GM21717 (cell line): ENCODE results near the gene CHD6.

ENCODE experiments used
- ATAC-seq: cut with Tn5 transposase; IDR thresholded peaks from one replicate; pipeline ENCODE4 v1.9.1; 2021; ENCODE audit warnings: mild to moderate bottlenecking, moderate library complexity; ENCODE audit not compliant: unreplicated experiment

The CHD6 gene

DNA sequence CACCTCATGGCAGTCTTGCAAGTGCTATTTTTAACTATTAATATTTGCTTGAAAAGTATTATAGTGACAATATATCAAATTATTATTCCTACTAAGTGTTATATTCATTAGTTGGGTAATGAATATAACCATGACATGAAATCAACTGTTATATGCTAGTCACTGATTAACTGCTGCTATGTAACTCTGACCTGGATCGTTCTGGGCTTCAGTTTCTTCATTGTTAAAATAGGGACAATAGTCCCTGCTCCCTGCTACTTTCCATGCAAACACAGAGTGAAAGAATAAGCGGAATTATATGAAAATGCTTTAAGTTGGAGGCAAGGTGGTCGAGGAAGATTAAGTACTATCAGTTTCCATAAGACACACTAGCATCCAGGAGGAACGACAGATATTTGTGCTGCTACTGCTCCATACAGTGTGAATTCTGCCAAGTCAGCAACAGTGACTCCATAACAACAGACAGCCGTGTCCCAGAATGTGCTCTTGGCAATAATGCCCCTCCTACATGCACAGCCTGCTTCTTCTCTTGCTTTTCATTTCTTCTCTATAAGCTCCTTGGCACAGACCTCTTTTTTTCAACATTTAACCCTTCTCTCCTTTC is 107.2 kb downstream of the CHD6 start:
- no peak for ATAC-seq

GRCh38 chr20:41510224-41510623 is 108.0 kb downstream of the CHD6 start:
- ATAC-seq, result no peak

- ATAC-seq, result no peak
These were observed 108.6 kb downstream of the CHD6 start for GRCh38 chr20:41509316-41510200.

DNA sequence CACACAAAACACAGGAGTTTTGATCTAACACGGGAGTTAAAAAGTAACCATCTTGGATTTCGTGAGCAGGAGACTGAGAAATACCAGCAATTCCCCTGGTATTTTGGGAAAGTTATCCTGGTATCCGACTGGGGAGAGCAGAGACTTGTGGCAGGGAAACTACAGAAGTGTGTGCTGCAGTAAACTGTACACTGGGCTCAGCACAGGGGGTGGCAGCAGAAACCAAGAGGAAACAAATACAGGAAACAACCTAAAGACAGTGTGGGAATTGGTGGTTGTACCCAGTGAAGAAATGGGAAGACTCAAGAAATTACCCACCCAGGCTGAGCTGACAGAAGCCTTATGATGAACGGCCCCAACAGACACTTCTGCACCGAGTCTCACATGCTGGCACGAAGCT is 109.8 kb downstream of the CHD6 start:
- no peak for ATAC-seq

GRCh38 chr20:41507851-41508250 is 110.3 kb downstream of the CHD6 start:
- ATAC-seq, result no peak

DNA sequence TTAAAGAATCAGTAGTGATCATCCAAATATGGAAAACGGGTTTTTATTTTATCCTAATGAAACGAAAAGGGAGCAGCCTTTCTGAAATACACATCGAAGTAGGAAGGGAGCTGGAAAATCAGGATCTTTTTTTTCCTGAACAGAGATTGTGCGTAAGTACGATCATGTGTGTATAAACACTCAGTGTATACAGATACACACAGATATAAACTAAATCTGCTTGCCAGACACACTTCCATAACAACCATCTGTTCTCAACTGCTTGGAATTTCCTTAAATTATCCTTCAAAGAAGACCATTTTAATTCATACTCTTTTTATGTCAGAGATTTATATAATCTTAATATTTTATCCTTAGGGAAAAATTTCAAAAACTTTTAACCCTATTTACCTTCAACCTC is 110.7 kb downstream of the CHD6 start:
- no peak for ATAC-seq

DNA sequence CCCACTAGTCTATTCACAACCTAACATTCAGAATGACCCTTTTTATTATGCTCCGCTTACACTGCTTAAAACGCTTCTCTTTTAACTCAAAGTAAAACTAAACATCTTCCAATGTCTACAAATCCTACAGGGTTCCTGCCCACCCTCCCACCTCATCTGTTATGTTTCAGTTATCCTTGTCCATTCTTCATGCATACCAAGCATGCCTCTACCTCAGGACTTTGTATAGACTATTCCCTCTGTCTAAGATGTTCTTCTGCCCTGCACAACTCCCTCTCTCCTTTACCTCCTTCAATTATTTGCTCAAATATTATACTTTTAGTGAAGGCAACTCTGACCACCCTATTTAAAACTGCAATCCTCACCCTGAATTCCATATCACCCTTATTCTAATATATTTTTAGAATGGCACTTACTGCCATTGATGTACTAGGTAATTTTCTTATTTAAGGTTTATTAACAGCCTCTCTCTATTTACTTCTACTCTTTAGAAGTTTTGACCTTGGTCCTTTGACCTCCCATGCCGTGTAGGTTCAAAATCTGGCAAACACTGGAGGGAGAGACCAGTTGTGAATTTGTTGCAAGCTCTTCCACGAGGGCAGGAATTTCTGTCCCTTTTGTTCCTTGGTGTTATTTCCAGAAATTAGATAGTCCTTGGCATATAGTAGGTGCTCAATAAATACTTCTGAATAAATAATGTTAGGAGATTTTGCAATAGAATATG is 111.8 kb downstream of the CHD6 start:
- no peak for ATAC-seq

DNA sequence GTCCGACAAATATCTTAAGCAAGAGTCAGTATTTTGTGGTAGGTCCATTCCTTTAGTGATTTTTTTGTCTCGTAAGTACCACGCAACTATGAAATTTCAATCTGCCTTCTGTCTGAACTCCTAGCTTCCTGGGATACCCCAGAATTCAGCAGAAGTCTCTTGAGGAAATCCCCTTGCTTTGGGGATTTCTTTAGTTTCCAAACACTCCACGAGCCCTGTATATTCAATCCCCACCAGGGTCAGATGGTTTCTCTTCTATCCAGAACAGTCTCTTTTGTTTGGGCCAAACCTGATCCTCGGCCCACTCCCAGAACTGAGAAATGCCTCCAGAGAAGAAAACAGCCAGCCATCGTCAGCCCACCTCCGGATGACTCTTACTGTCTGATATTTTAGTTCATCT is 113.0 kb downstream of the CHD6 start:
- ATAC-seq, result no peak

GRCh38 chr20:41501376-41501775 is 116.8 kb downstream of the CHD6 start:
- no peak for ATAC-seq

GRCh38 chr20:41499961-41500725 is 118.0 kb downstream of the CHD6 start:
- ATAC-seq, result no peak

DNA sequence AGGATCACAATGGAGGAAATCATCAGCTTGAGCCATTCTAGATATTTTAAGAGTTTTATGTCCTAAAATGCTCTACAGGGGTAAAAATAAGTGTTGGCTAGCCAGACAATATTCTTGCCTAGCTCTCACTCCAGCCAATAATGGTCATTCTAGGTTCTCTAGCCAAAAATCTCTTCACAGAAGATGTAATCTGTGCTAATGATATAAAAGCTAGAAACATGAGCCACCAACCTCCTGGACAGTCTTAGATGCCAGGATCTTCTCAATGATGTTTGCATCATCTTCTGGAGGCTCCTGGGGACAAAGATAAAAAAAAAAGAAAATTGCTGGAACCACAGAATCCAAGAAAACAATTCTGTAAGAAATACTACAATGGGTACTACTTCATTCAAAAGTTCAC is 119.1 kb downstream of the CHD6 start:
- no peak for ATAC-seq

- no peak for ATAC-seq
These were observed 120.8 kb downstream of the CHD6 start for GRCh38 chr20:41497186-41497895.

DNA sequence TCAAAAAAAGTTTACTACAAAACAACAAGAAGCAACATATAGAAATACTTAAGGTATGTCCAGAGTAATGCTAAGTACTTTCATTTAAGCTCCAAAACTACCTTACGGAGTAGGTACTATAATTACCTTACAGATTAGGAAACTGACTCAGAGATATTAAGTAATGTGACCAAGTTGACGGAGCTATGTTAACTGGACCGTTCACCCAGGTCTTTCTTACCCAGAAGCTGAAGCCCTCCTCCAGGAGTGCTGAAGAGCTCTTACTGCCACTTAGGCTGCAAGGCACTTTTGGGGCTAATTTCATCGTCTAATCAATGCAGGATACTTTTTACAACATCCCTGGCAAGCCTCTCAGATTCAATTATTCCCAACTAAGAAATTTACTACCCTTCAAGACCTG is 123.7 kb downstream of the CHD6 start:
- ATAC-seq, result no peak

GRCh38 chr20:41483553-41483930 is 134.6 kb downstream of the CHD6 start:
- no peak for ATAC-seq

DNA sequence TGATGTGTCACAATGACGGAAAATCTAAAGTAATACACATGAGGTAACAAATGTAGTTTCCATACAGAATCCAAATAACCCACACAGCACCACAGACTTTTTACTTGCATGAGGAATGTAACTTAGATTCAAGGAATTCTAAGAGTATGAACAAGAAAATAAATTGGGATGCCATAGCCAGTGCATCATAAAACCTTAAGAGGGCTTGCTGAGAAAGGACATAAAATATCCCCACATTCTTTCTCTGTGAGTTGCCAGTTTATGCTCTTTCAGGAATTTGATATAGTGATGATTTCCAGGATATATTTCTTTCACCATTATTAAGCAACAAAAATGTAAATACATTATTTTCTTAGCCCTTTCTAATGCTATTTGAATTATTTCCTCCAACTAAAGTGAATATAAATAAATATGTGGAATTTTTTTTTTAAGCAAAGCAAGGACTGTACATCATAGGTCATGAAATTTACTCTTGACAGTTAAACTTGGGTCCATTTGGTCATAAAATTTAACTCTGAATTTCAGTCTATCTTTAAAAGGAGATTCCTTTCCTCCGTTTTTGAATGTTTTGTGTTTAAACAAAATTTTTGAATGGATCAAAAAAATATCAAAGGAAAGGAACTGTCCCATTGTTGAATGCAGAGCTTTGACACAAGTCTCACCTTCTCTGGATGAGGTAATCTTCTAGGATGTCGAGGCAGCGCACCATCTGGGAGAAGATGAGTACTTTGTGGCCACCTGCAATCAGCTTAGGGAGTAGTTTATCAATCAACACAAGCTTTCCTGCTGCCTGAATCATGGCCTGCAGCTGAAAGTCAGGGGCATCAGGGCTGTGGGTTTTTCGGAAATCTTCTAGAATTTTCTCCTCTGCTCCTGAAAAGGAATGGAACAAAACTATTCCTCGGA is 135.3 kb downstream of the CHD6 start:
- no peak for ATAC-seq

DNA sequence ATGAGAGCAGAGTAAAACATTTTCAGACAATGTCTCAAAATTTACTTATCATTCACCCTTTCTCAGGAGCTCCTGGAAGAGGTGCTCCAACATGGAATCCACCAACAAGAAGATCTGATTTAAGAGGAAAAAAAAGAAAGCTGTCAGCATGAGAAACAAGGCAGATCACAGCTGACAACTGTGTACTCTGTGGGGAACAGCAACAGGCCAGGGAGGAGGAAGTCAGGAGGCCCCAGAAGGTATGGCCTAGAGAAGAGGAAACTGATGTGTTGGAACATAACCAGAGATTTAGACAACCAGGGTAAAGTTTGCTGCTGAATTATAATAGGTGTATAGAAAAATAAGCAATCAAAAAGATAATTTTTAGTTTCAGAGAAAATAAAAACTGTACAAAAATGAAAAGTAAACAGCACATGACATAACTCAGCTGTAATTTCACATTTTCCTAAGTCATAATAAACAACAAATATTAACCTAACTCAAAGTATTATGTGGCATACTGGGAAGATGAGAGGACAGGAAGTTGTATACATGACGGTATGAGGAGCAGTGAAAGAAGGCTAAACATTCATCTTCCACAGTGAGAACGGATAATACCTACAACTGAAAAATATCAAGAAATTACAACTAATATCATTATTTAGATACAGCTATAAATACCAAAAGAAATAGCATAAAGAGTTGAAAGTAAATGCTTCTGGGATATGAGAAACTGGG is 138.0 kb downstream of the CHD6 start:
- no peak for ATAC-seq

- ATAC-seq, result no peak
These were observed 139.1 kb downstream of the CHD6 start for GRCh38 chr20:41479113-41479512.

DNA sequence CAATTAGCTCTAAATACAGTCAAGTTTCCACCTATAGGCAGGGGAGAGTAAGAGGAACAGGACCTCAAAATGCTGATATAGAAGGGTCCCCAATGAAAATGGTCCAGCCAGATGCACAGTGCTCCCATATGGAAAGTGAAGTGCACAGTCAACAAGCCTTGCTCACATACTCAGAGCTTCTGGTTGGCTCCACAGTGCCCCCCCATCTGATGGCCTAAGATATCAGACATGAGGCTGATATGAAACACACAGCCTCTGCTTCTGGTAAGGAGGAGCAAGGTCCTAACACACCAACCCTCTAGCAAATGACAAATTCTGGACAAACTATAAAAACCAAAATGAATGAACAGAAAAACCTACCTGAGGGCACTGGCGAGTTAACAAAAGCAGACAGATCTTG is 140.2 kb downstream of the CHD6 start:
- ATAC-seq, result no peak

DNA sequence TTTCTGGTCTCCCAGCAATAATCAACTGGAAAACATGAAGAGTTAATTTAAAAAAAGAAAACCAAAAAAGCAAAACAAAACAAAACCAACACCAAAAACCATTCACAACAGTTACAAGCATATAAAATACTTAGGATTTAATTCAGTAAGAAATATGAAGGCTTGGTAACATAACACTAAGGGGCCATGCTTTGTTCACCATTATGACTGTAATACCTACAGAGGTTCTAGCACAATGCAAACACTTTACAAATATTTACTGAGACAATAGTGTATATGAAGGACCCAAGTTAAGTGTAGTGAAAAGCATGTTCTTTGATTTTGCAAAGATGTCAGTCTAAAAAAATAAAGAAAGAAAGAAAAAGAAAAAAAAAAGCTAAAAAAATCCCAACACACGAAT is 141.7 kb downstream of the CHD6 start:
- no peak for ATAC-seq
